ENCODE data around the gene G0S2. TPM values are rescaled to one million over a fixed set of nuclear protein-coding genes. Genes with fewer than 3 reads are reported as not detected.

Gene G0S2
- polyA plus RNA-seq, 1 of the 3 experiments (the other 2 are of a cell fraction) = 43.2 TPM

GRCh38 chr1:209696673-209697072 is 21.5 kb downstream of the G0S2 start:
- CTCF ChIA-PET = interaction anchor here (1.0 to 1.6 kb wide), 2 partner anchors 87 to 126 kb away, joined by 3 read pairs; no protein-coding TSS in a partner anchor
- Histone ChIP-seq H3K4me2 (no peak overlapping the region), H3K79me2 (ENCODE audit: insufficient read depth) (no peaks in the 10 kb centered on the region)

More at GRCh38 chr1:209696673-209697072, 21.5 kb downstream of the G0S2 start:
- POLR2A ChIA-PET = no interaction called here
- H3K27ac ChIP-seq (ENCODE audit: low read depth in 2 of 2, low read length in 1 of 2) = no peak overlapping the region
- H4K20me1 ChIP-seq (ENCODE audit: insufficient read depth) = no peaks in the 10 kb centered on the region
- H3K36me3 ChIP-seq (replicated peaks in 1 of 2; ENCODE audit: control insufficient read depth in 1 of 2, insufficient read depth in 2 of 2, low read length in 1 of 2) = no peaks in the 10 kb centered on the region
- H3K4me1 ChIP-seq (ENCODE audit: control insufficient read depth in 1 of 2, insufficient read depth in 2 of 2, low read depth in 1 of 2, low read length in 1 of 2) = peaks cover 0 to 8% of the 10 kb centered on the region in 2 experiments; a peak in 1 of 4 replicates
- H3K9ac ChIP-seq = no peak overlapping the region
- DNase-seq = no peak
- no peak for TF ChIP-seq ZBTB33 (IDR thresholded peaks at IDR 0.05; ENCODE audit: borderline replicate concordance, low read depth)
- TF ChIP-seq SIN3A (IDR thresholded peaks at IDR 0.05; ENCODE audit: borderline replicate concordance, low read depth, low read length) = no peak
- no peak for TF ChIP-seq EZH2phosphoT487 (IDR thresholded peaks at IDR 0.05; ENCODE audit: borderline replicate concordance, low read depth)
- TF ChIP-seq USF2 (IDR thresholded peaks at IDR 0.05; ENCODE audit: borderline replicate concordance, low read depth, low read length) = no peak
- no peak for TF ChIP-seq RXRA (IDR thresholded peaks at IDR 0.05; ENCODE audit: borderline replicate concordance, low read depth)
- no peak for TF ChIP-seq CHD2 (IDR thresholded peaks at IDR 0.05; ENCODE audit: low read length, partially characterized antibody)
- TF ChIP-seq, protein P1, sequence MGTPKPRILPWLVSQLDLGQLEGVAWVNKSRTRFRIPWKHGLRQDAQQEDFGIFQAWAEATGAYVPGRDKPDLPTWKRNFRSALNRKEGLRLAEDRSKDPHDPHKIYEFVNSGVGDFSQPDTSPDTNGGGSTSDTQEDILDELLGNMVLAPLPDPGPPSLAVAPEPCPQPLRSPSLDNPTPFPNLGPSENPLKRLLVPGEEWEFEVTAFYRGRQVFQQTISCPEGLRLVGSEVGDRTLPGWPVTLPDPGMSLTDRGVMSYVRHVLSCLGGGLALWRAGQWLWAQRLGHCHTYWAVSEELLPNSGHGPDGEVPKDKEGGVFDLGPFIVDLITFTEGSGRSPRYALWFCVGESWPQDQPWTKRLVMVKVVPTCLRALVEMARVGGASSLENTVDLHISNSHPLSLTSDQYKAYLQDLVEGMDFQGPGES (IDR thresholded peaks at IDR 0.05; ENCODE audit: low read depth, low read length) = no peak
- TF ChIP-seq, protein P2, sequence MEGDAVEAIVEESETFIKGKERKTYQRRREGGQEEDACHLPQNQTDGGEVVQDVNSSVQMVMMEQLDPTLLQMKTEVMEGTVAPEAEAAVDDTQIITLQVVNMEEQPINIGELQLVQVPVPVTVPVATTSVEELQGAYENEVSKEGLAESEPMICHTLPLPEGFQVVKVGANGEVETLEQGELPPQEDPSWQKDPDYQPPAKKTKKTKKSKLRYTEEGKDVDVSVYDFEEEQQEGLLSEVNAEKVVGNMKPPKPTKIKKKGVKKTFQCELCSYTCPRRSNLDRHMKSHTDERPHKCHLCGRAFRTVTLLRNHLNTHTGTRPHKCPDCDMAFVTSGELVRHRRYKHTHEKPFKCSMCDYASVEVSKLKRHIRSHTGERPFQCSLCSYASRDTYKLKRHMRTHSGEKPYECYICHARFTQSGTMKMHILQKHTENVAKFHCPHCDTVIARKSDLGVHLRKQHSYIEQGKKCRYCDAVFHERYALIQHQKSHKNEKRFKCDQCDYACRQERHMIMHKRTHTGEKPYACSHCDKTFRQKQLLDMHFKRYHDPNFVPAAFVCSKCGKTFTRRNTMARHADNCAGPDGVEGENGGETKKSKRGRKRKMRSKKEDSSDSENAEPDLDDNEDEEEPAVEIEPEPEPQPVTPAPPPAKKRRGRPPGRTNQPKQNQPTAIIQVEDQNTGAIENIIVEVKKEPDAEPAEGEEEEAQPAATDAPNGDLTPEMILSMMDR (IDR thresholded peaks at IDR 0.05) = no peak
- no peak for TF ChIP-seq YY1 (IDR thresholded peaks at IDR 0.05; ENCODE audit: low read depth)
- TF ChIP-seq MAX (IDR thresholded peaks at IDR 0.05; ENCODE audit: low read depth) = no peak
- TF ChIP-seq EP300 (IDR thresholded peaks at IDR 0.05; ENCODE audit: borderline replicate concordance in 1 of 2, low read depth in 1 of 2, low read length in 1 of 2) = no peak
- no peak for TF ChIP-seq NRF1 (IDR thresholded peaks at IDR 0.05; ENCODE audit: low read depth, low read length)
- H3K9me3 ChIP-seq = no peaks in the 10 kb centered on the region
- no peak overlapping the region for H2AFZ ChIP-seq (ENCODE audit: low read depth)
- H3K9me2 ChIP-seq = no peaks in the 10 kb centered on the region
- no peaks in the 10 kb centered on the region for H3K27me3 ChIP-seq (ENCODE audit: insufficient read depth)
- no peak overlapping the region for H3K4me3 ChIP-seq (ENCODE audit: low read depth in 2 of 2, low read length in 1 of 2)
- no peaks in the 10 kb centered on the region for H3F3A ChIP-seq (replicated peaks; ENCODE audit: insufficient read depth)

Data from SK-N-SH (cell line).